Measurements from ENCODE around the gene ACADS. TPM values are rescaled to one million over a fixed set of nuclear protein-coding genes. Genes with fewer than 3 reads are reported as not detected.

Gene ACADS
- total and polyA plus RNA-seq, 2 of the 8 experiments (the other 6 are each of a cell fraction or from before 2014, with no cell fraction given) = 4.9 to 7.5 TPM

DNA sequence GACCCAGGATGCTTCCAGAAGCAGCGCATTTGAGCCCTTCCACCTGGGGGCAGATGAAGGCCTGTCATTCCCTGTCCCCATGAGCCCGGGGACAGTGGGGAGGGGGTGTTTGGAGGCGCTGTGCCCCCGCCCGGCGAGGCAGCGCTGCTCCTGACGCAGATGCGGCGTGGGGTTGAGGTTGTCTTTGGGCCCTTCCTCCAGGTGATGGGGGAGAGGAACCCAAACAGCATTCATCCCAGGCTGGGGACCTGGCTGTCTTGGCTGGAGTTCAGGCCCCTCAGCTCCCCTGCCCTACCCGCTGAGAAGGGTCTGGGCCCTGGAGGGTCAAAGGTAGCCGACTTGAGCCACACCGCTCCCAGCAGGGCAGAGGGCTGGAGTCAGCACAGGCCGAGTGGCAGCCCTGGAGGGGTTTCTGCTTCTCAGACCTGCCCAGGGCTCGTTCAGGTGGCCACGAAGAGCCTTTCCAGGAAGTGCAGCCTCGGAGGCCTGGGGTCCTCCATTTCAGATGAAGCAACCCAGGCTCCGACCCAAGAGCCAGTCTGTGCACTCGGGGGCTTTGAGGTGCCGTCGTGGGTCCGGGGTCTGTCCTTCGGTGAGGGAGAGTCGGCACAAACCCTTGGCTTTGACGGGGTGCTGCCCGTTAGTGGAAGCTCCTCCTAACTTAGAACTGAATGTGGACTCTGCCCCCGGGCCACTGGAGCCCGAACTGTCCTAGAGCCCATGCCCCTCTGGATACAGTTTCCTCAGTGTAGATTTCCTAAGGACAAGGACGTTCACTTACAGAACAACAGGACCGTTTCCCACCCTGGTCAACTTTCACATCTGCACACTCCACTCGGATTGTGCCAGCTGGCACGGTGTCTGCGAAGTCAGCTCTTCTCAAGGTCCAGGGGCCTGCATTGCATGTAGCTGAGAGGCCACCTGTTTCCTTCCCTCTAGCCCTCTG is 16.1 kb downstream of the ACADS start (continued):
- TF ChIP-seq RFX5 (IDR thresholded peaks at IDR 0.05; ENCODE audit: borderline replicate concordance, low read depth, low read length) (no peak), NANOG (IDR thresholded peaks at IDR 0.05; ENCODE audit: insufficient read depth, low read depth, low read length, poor library complexity, severe bottlenecking) (no peak), CTBP2 (IDR thresholded peaks at IDR 0.05; ENCODE audit: borderline replicate concordance, insufficient read depth, insufficient read length, low read length) (no peak), POLR2A (IDR thresholded peaks at IDR 0.05; ENCODE audit: control extremely low read depth in 1 of 2, low read depth in 2 of 2, low read length in 2 of 2) (no peak), POU5F1 (IDR thresholded peaks at IDR 0.05; ENCODE audit: low read depth, low read length) (no peak), HDAC2 (IDR thresholded peaks at IDR 0.05; ENCODE audit: borderline replicate concordance in 1 of 2, low read depth in 2 of 2, low read length in 2 of 2) (no peak), TAF7 (optimal IDR thresholded peaks at IDR 0.05; ENCODE audit: borderline replicate concordance, low read depth, low read length) (no peak), RBBP5 (IDR thresholded peaks at IDR 0.05; ENCODE audit: borderline replicate concordance, low read depth, low read length) (no peak), JUND (IDR thresholded peaks at IDR 0.05; ENCODE audit: low read length) (no peak), SRF (IDR thresholded peaks at IDR 0.05; ENCODE audit: low read depth, low read length) (no peak)
- TF ChIP-seq, protein P1, sequence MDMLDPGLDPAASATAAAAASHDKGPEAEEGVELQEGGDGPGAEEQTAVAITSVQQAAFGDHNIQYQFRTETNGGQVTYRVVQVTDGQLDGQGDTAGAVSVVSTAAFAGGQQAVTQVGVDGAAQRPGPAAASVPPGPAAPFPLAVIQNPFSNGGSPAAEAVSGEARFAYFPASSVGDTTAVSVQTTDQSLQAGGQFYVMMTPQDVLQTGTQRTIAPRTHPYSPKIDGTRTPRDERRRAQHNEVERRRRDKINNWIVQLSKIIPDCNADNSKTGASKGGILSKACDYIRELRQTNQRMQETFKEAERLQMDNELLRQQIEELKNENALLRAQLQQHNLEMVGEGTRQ (IDR thresholded peaks at IDR 0.05; ENCODE audit: low read length) = no peak
